OCI-LY1 (cell line): ENCODE data around the gene GRB10.

ENCODE experiments used
- CTCF ChIP-seq: fragments of 200-600 bp; sonication (generic), shearing (Covaris generic); IDR thresholded peaks from 2 replicates; pipeline ENCODE4 v1.5.1; 2017; ENCODE audit warnings: mild to moderate bottlenecking, antibody characterized with exemption, low read length, moderate library complexity, mixed read lengths
- EZH2 ChIP-seq: fragments of 200-600 bp; sonication (generic), shearing (Covaris generic); IDR thresholded peaks from 2 replicates; pipeline ENCODE4 v1.8.0; 2017; ENCODE audit warnings: borderline replicate concordance, mixed run types, mild to moderate bottlenecking, antibody characterized with exemption, low read length, moderate library complexity, mixed read lengths

DNA sequence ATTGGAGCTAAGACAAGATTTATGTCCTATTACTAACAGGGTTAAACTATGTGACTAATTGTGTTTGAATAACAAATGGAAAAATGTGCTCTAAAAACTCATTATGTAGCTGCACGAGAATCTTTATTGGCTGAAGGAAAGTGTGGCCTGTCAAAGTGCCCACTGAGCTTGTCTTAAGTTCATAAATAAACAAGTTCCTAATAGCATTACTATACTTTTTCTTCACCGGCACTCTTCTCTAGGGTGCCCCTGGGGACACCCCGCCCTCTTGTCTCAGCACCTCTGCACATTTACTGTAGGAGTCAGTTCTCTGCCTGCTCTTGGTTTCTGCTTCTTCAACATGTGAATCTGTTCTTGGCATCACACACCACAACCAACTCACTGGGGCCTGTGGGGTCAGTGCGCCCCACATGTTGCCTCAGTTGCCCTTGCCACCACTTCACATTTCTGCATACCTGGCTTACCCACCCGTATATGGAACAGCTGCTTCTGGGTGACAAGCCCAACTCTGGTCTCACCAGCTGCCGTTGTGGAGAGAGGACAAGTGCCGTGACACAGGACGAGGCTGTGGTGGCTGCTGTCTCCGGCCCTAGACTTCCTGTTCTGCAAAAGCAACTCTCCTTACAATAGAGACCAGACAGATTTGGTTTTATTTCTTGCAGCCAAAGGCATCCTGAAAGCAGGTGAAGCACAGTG is 121.2 kb downstream of the GRB10 start:
- TF ChIP-seq EZH2 (no peak), CTCF (no peak)
